ENCODE measurements around the gene NFYB.

The NFYB gene

GRCh38 chr12:104073699-104074098, 64.3 kb downstream of the NFYB start:
- no peak for TF ChIP-seq CTCF (conservative IDR thresholded peaks at IDR 0.05)

GRCh38 chr12:104072099-104072498, 65.9 kb downstream of the NFYB start:
- no peak overlapping the region for H3K27ac ChIP-seq
- TF ChIP-seq CTCF (conservative IDR thresholded peaks at IDR 0.05), result no peak

More at GRCh38 chr12:104073699-104074098, 64.3 kb downstream of the NFYB start:
- no peak overlapping the region for H3K27ac ChIP-seq
